NCI-H2081 (cell line): ENCODE results near the gene SMAD1.

ENCODE experiments used
- DNase-seq, 2 experiments: peaks; one replicate each; lab custom pipeline; 2025; lab: John Stamatoyannopoulos, UW

SMAD1 gene

GRCh38 chr4:145489556-145489955 lies 7.9 kb downstream of the SMAD1 start:
- DNase-seq = no peak

GRCh38 chr4:145490361-145490760 lies 8.7 kb downstream of the SMAD1 start:
- no peak for DNase-seq

- DNase-seq = no peak
Observed at GRCh38 chr4:145490796-145491195, 9.1 kb downstream of the SMAD1 start.

GRCh38 chr4:145492376-145492775 lies 10.7 kb downstream of the SMAD1 start:
- DNase-seq = no peak

GRCh38 chr4:145493166-145493565 lies 11.5 kb downstream of the SMAD1 start:
- no peak for DNase-seq

- DNase-seq = no peak
Observed at GRCh38 chr4:145494666-145495270, 13.1 kb downstream of the SMAD1 start.

GRCh38 chr4:145496292-145496691 lies 14.6 kb downstream of the SMAD1 start:
- no peak for DNase-seq

- no peak for DNase-seq
Observed at GRCh38 chr4:145497199-145498149, 15.8 kb downstream of the SMAD1 start.

- DNase-seq = no peak
Observed at GRCh38 chr4:145498430-145498829, 16.8 kb downstream of the SMAD1 start.

- DNase-seq = no peak
Observed at GRCh38 chr4:145501051-145501660, 19.5 kb downstream of the SMAD1 start.

GRCh38 chr4:145502809-145503208 lies 21.2 kb downstream of the SMAD1 start:
- DNase-seq = no peak

- no peak for DNase-seq
Observed at GRCh38 chr4:145503486-145504072, 21.9 kb downstream of the SMAD1 start.

GRCh38 chr4:145505995-145506394 lies 24.3 kb downstream of the SMAD1 start:
- DNase-seq = no peak

GRCh38 chr4:145507636-145508035 lies 26.0 kb downstream of the SMAD1 start:
- no peak for DNase-seq

GRCh38 chr4:145511913-145512522 lies 30.4 kb downstream of the SMAD1 start:
- no peak for DNase-seq

GRCh38 chr4:145513020-145513621 lies 31.5 kb downstream of the SMAD1 start:
- DNase-seq = no peak

GRCh38 chr4:145520172-145520571 lies 38.5 kb downstream of the SMAD1 start:
- no peak for DNase-seq

- DNase-seq = no peak
Observed at GRCh38 chr4:145521282-145521681, 39.6 kb downstream of the SMAD1 start.

- DNase-seq = no peak
Observed at GRCh38 chr4:145523117-145523516, 41.5 kb downstream of the SMAD1 start.

GRCh38 chr4:145524552-145524951 lies 42.9 kb downstream of the SMAD1 start:
- DNase-seq = no peak

- DNase-seq = no peak
Observed at GRCh38 chr4:145525291-145525740, 43.7 kb downstream of the SMAD1 start.

GRCh38 chr4:145527773-145528172 lies 46.1 kb downstream of the SMAD1 start:
- no peak for DNase-seq
